Pons (tissue), 1 donor: ENCODE data around the gene APOBEC3F.
"Not testable (repeated sequence)": the region's sequence is repeated elsewhere in the genome, so short reads cannot be mapped to it uniquely, and the experiment has no call there.

ENCODE experiments used
- DNase-seq: peaks from one replicate; pipeline ENCODE4 v3.0.0-alpha.2; 2016; ENCODE audit warnings: low spot score

APOBEC3F gene

GRCh38 chr22:39027717-39028116, 12.9 kb upstream of the APOBEC3F start:
- no peak for DNase-seq

- DNase-seq, result no peak
These were observed 12.4 kb upstream of the APOBEC3F start for GRCh38 chr22:39028281-39028680.

DNA sequence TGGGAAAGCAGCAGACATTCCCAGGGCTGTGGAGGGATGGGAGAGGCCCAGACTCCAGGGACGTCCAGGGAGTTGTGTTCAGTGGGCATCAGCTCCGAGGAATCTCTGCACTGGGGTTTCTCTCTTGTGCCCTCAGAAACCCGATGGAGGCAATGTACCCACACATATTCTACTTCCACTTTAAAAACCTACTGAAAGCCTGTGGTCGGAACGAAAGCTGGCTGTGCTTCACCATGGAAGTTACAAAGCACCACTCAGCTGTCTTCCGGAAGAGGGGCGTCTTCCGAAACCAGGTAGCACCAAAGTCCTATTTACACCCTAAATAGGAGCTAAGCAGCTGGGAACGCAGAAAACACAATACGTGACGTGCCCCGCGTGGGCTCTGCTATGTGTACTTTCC, 11.4 kb upstream of the APOBEC3F start:
- DNase-seq, result no peak

- DNase-seq, result no peak
These were observed 10.0 kb upstream of the APOBEC3F start for GRCh38 chr22:39030705-39031104.

- DNase-seq, result not testable (repeated sequence)
These were observed 9.0 kb upstream of the APOBEC3F start for GRCh38 chr22:39031434-39032295.

DNA sequence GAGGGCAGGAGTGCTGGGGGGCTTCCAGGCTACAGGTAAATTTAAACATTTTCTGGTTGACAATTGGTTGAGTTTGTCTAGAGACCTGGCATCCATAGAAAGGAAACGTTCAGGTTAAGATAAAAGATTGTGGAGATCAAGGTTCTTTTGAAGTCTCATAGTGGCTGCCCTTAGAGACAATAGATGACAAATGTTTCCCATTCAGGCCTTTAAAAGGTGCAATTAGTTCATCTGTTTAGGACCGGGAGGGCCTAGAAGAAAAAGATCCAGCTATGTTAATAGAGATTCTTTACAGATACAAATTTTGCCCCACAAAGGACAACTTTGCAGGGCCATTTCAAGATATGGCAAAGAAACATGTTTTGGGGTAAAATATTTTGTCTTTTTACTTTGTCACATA, 3.6 kb upstream of the APOBEC3F start:
- DNase-seq, result not testable (repeated sequence)

- no peak for DNase-seq
These were observed 1.1 kb upstream of the APOBEC3F start for GRCh38 chr22:39039306-39040126.

GRCh38 chr22:39040155-39040537, 518 bp upstream of the APOBEC3F start:
- DNase-seq, result not testable (repeated sequence)

DNA sequence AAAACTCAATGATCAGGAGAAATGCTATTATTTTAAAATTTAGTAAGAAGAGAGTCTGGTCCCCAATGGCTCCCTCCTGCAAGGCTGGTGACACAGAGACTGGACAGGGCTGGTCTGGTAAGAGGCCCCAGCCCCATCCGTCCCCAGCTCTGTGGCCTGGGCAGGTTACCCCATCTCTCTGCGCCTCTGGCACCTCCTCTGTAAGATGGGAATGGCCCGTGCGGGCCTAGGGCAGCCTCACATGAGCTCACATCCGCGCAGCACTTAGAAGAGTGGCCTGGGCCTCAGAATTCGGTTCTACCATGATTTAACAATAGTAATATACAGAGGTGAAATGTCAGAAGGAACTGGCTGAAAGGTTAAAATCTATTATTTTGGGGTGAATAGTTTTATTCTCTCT, 1.2 kb downstream of the APOBEC3F start:
- no peak for DNase-seq

GRCh38 chr22:39043063-39043462, 2.4 kb downstream of the APOBEC3F start:
- DNase-seq, result not testable (repeated sequence)

DNA sequence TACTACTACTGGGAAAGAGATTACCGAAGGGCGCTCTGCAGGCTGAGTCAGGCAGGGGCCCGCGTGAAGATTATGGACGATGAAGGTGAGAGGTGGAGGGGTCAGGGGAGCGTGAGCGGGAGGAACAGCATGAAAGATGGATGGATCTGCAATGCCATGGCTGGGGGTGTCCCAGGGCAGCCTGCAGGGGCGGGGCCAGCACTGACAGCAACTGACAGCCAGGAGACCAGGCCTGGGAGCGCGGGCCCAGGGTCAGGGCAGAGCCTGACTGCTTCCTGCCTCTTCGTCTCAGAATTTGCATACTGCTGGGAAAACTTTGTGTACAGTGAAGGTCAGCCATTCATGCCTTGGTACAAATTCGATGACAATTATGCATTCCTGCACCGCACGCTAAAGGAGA, 4.5 kb downstream of the APOBEC3F start:
- DNase-seq, result not testable (repeated sequence)

DNA sequence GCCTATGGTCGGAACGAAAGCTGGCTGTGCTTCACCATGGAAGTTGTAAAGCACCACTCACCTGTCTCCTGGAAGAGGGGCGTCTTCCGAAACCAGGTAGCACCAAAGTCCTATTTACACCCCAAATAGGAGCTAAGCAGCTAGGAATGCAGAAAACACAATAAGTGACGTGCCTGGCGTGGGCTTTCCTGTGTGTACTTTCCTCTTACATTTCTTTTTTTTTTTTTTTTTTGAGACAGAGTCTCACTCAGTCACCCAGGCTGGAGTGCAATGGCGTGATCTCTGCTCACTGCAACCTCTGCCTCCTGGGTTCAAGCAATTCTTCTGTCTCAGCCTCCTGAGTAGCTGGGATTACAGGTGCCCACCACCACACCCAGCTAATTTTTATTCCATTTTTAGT, 8.8 kb downstream of the APOBEC3F start:
- not testable (repeated sequence) for DNase-seq

DNA sequence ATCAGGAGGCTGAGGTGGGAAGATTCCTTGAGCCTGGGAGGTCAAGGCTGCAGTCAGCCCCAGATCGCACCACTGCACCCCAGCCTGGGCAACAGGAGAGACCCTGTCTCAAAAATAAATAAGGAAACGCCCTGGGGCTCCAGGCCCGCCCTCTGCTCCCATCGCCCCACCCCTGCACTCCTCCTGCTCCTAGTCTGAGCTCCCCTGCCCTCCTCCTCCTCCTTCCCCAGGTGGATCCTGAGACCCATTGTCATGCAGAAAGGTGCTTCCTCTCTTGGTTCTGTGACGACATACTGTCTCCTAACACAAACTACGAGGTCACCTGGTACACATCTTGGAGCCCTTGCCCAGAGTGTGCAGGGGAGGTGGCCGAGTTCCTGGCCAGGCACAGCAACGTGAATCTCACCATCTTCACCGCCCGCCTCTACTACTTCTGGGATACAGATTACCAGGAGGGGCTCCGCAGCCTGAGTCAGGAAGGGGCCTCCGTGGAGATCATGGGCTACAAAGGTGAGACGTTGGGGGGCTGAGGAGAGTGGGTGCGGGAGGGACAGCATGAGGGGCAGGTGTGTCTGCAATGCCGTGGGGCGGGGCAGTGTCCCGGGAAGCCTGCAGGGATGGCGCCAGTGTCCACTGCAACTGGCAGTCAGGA, 11.3 kb downstream of the APOBEC3F start:
- DNase-seq, result not testable (repeated sequence)

GRCh38 chr22:39055658-39056057, 15.0 kb downstream of the APOBEC3F start:
- DNase-seq, result no peak

DNA sequence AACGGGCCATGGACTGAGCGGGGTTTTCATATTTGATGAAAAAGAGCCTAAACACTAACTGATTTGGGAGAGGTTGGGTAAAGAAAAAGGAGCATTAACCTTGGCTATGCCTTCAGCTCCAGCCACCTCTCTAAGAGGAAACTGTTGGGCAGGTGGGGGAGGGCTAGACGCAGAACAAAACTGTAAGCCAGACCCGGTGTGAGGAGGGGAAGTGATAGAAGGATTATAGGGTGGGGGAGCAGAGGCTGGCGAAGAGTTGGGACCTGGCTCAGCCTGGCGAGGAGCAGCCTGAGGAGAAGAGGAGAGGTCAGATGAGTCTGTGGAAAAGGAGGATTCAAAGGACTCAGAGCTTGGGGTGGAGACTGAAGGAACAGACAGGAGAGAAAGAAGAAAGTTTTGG, 20.6 kb downstream of the APOBEC3F start:
- DNase-seq, result not testable (repeated sequence)

GRCh38 chr22:39061951-39062350, 21.3 kb downstream of the APOBEC3F start:
- not testable (repeated sequence) for DNase-seq

DNA sequence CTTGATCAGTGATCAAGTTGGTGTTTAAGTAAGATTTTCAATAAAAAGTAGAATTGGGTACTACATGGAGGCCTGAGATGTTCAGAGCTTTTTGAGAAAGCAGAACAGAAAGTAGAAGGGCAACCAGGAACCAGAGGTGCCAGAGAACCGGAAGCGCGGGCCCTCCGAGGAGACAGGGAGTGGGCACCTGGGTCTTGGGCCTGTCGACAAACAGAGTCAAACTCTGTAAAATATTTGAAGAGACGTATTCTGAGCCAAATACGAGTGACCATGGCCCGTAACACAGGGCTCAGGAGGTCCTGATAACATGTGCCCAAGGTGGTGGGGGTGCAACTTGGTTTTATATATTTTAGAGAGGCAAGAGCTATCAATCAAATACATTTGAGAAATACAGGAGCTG, 23.2 kb downstream of the APOBEC3F start:
- not testable (repeated sequence) for DNase-seq

DNA sequence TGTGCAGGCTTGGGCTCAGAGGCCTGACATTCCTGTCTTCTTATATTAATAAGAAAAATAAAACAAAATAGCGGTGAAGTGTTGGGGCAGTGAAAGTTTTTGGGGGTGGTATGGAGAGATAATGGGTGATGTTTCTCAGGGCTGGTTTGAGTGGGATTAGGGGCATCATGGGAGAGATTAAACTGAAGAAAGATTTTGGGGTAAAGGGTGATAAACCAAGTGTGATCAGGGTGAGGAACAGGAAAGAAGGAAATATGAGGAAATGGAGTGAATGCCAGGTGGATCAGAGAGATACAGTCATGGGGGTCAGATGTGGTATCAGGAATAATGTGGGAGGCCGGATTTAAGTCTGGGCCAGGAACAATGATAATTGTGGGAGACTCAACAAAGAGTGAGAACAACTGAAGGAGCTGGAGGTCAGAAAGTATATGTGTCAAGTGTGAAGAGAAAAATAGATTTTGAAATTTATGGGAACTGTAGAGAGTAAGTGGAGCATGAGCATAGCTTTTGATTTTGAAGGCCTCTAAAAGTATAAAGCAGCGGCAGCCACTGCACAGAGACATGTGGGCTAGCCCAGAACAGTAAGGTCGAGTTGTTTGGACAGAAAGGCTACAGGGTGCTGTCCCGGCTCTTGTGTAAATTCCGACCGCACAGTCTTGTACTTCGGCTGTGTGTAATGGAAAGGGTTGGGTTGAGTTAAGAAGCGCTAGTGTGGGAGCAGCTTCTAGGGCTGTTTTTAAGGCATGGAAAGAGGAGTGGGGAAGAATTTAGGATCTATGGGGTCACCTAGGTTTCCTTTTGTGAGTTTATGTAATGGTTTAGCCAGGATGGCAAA, 26.0 kb downstream of the APOBEC3F start:
- not testable (repeated sequence) for DNase-seq

DNA sequence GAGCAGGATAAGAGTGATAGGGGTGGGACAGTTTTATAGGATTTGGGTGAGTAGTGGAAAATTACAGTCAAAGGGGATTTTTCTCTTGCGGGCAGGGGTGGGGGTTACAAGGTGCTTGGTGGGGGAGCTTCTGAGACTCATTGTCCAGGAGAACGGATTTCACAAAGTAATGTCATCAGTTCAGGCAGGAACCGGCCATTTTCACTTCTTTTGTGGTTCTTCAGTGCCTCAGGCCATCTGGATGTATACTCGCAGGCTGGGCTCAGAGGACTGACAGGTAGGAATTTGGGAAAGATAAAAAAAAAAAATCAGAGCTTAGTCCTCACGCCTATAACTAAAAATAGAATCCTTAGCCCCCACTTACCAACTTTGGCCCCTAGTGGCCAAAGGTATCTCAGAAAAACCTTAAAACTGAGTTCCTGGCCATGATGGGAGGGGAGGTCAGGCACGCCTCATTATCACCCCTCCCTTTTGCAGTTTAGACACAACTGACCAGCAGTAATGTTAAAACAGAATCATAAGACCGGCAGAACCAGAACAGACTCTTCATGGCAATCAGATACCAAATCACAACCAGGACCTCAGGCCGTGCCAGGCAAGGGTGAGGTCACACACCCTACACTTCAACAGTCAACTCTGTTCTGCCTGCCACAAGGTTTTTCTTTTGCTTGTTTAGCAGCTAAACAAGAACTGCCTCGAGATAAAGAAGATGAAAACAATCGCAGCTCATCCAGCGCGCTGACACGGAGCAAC, 27.5 kb downstream of the APOBEC3F start:
- no peak for DNase-seq

DNA sequence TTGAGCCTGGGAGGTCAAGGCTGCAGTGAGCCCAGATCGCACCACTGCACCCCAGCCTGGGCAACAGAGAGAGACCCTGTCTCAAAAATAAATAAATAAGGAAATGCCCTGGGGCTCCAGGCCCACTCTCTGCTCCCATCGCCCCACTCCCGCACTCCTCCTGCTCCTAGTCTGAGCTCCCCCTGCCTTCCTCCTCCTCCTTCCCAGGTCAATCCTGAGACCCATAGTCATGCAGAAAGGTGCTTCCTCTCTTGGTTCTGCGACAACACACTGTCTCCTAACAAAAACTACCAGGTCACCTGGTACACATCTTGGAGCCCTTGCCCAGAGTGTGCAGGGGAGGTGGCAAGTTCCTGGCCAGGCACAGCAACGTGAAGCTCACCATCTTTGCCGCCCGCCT, 29.5 kb downstream of the APOBEC3F start:
- no peak for DNase-seq

GRCh38 chr22:39072581-39072981, 31.9 kb downstream of the APOBEC3F start:
- DNase-seq, result peak; percentile 3
